ENCODE data around the gene FBXL15. TPM values are rescaled to one million over a fixed set of nuclear protein-coding genes. Genes with fewer than 3 reads are reported as not detected.
A peak's percentile ranks its signal among the peaks of the same experiment; 100 is the strongest.

Gene FBXL15
- total and polyA plus RNA-seq, 2 of the 4 experiments (the other 2 are of a cell fraction): 3.0 to 8.4 TPM

GRCh38 chr10:102398172-102399020 is 22.2 kb upstream of the FBXL15 start (continued):
- no peak for TF ChIP-seq MXI1 (IDR thresholded peaks at IDR 0.05; ENCODE audit: borderline replicate concordance, low read depth, low read length)

- H2AFZ ChIP-seq (replicated peaks; ENCODE audit: low read length, poor library complexity): peak overlapping the region; percentile 87
- TF ChIP-seq MXI1 (IDR thresholded peaks at IDR 0.05; ENCODE audit: borderline replicate concordance, low read depth, low read length) (peak; percentile 67; the same call in 1 of the 2 replicates), CEBPB (IDR thresholded peaks at IDR 0.05; ENCODE audit: low read depth, low read length) (no peak), CTCF (conservative IDR thresholded peaks at IDR 0.05; ENCODE audit: low read depth, low read length) (peak; percentile 95), MAZ (IDR thresholded peaks at IDR 0.05; ENCODE audit: borderline replicate concordance, low read depth, low read length) (peak; percentile 85; the same call in 1 of the 2 replicates), RAD21 (IDR thresholded peaks at IDR 0.05; ENCODE audit: low read length) (peak; percentile 68), NFE2L2 (IDR thresholded peaks at IDR 0.05; ENCODE audit: low read depth, low read length) (no peak), SMC3 (IDR thresholded peaks at IDR 0.05; ENCODE audit: low read depth, low read length) (peak; percentile 76)
- H4K5ac ChIP-seq (ENCODE audit: low read depth, low read length): peak overlapping the region; percentile 77
- peak overlapping the region; percentile 90 for H2AK9ac ChIP-seq (replicated peaks; ENCODE audit: low read depth, low read length, poor library complexity)
- H4K20me1 ChIP-seq (ENCODE audit: insufficient read depth, low read length): peaks cover 9% of the 10 kb centered on the region
- H2BK20ac ChIP-seq (ENCODE audit: low read depth, low read length): no peak overlapping the region
- H3K9me1 ChIP-seq (ENCODE audit: insufficient read depth, low read length): peaks cover 10% of the 10 kb centered on the region
- peak; percentile 82 for DNase-seq
- in situ Hi-C loops (cut with MboI; ENCODE audit: low sequenced_read_pairs) (no loop called here), intact Hi-C loops (cut with micrococcal nuclease) (loop anchor here (1.0 to 10.0 kb wide), 4 partner anchors 169 to 245 kb away; partner anchors contain the start of gene TRIM8), dilution Hi-C loops (cut with HindIII; ENCODE audit: low sequenced_read_pairs, unreplicated experiment) (no loop called here)
- H3K4ac ChIP-seq (ENCODE audit: low read depth, low read length): peak overlapping the region; percentile 89
- H3K4me2 ChIP-seq (ENCODE audit: low read depth, low read length): peak overlapping the region; percentile 79
- peak overlapping the region; percentile 34 for H3K18ac ChIP-seq (ENCODE audit: low read depth, low read length)
- no peaks in the 10 kb centered on the region for H3K27me3 ChIP-seq (ENCODE audit: control insufficient read depth, insufficient read depth, low read length)
- CTCF ChIA-PET: interaction anchor here (0.6 to 1.8 kb wide), 11 partner anchors 11 to 315 kb away, joined by 3 to 9 read pairs (median 3); partner anchors contain the start of genes ARL3 and SFXN2
- POLR2A ChIA-PET (ENCODE audit: unreplicated experiment): no interaction called here
- H3K36me3 ChIP-seq (ENCODE audit: control insufficient read depth, insufficient read depth, low read length): peaks cover 26% of the 10 kb centered on the region
- H2BK120ac ChIP-seq (ENCODE audit: low read depth, low read length): peak overlapping the region; percentile 41; the same call in 1 of the 2 replicates
- peak; percentile 76 for ATAC-seq (ENCODE audit: low read depth)
- peak overlapping the region; percentile 83 for H2AK5ac ChIP-seq (ENCODE audit: low read depth, low read length)
- no TSS peak for BruUV-seq (replicated peaks)
- H2BK15ac ChIP-seq (ENCODE audit: low read depth, low read length): no peak overlapping the region
- no peak overlapping the region for H3K56ac ChIP-seq (ENCODE audit: extremely low read depth, insufficient read depth, low read length)
- H3K4me1 ChIP-seq (ENCODE audit: control insufficient read depth, insufficient read depth, low read length): peaks cover 17% of the 10 kb centered on the region
- H4K91ac ChIP-seq (ENCODE audit: insufficient read depth, low read depth, low read length): peak overlapping the region; percentile 70; the same call in 1 of the 2 replicates
- peak overlapping the region; percentile 79 for H3K14ac ChIP-seq (replicated peaks; ENCODE audit: low read depth, low read length)
- peak overlapping the region; percentile 39 for H3K4me3 ChIP-seq (ENCODE audit: insufficient read depth, low read depth, low read length)
- H3K79me1 ChIP-seq (ENCODE audit: low read depth in 1 of 2, low read length in 2 of 2): peaks cover 26 to 38% of the 10 kb centered on the region in 2 experiments
- H3K9me3 ChIP-seq (ENCODE audit: control insufficient read depth, insufficient read depth, low read length): no peaks in the 10 kb centered on the region
- peak overlapping the region; percentile 57; the same call in 1 of the 2 replicates for H3K23ac ChIP-seq (ENCODE audit: low read depth, low read length)
- peak overlapping the region; percentile 46 for H3K27ac ChIP-seq (ENCODE audit: insufficient read depth, low read length)
- H3K9ac ChIP-seq (ENCODE audit: low read depth, low read length): peak overlapping the region; percentile 77
- peak overlapping the region; percentile 52 for H2BK5ac ChIP-seq (ENCODE audit: low read depth, low read length, poor library complexity, severe bottlenecking)
- 2% methylated on average over 54 of the region's 72 CpGs; no CpG with 5 or more reads in 1 of the 2 experiments for WGBS, 2 experiments (ENCODE audit: extremely low coverage in 2 of 2, insufficient read length in 1 of 2)
- H4K8ac ChIP-seq (ENCODE audit: low read depth in 2 of 2, low read length in 2 of 2): peak overlapping the region; percentile 83 to 84; a peak in 3 of 4 replicates
Measured at GRCh38 chr10:102399217-102400021, 21.2 kb upstream of the FBXL15 start.
